HCT116 (cell line): ENCODE measurements around the gene IGSF21.

ENCODE experiments used
- POLR2AphosphoS5 ChIP-seq: IDR thresholded peaks from 2 replicates; pipeline ENCODE4 v1.6.1; 2011; ENCODE audit warnings: mild to moderate bottlenecking, low read depth, low read length, moderate library complexity
- TF ChIP-seq, protein P1 (sequence below), 3 experiments: fragments of 200-600 bp in 1 of 3; sonication (generic) in 1 of 3; IDR thresholded peaks in 2 of 3; conservative IDR thresholded peaks in 1 of 3; 2 replicates each; pipeline ENCODE4 v1.5.1; 2012 to 2017; ENCODE audit warnings: low read depth in 2 of 3, low read length in 2 of 3, antibody characterized with exemption in 1 of 3, borderline replicate concordance in 1 of 3, control low read depth in 1 of 3, mild to moderate bottlenecking in 1 of 3, mixed read lengths in 1 of 3, mixed run types in 1 of 3, moderate library complexity in 1 of 3; ENCODE audit not compliant: insufficient read depth in 1 of 3

DNA sequence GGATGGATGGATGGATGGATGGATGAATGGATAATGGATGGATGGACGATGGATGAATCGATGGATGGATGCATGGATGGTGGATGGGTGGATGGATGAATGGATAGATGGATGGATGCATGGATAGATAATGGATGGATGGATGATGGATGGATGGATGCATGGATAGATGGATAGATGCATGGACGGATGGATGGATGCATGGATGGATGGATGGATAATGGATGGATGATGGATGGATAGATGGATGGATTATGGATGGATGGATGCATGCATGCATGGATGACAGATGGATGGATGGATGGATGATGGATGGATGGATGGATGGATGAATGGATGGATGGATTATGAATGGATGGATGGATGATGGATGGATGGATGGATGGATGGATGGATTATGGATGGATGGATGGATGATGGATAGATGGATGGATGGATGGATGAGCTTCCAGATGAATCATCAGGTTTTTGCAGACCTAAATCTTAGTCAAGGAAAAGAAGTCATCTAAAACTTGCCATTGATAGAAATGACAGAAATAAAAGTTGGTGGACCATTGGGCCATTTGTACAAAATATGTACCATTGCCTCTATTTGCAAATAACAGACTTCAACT is 197.7 kb downstream of the IGSF21 start:
- TF ChIP-seq, protein P1, sequence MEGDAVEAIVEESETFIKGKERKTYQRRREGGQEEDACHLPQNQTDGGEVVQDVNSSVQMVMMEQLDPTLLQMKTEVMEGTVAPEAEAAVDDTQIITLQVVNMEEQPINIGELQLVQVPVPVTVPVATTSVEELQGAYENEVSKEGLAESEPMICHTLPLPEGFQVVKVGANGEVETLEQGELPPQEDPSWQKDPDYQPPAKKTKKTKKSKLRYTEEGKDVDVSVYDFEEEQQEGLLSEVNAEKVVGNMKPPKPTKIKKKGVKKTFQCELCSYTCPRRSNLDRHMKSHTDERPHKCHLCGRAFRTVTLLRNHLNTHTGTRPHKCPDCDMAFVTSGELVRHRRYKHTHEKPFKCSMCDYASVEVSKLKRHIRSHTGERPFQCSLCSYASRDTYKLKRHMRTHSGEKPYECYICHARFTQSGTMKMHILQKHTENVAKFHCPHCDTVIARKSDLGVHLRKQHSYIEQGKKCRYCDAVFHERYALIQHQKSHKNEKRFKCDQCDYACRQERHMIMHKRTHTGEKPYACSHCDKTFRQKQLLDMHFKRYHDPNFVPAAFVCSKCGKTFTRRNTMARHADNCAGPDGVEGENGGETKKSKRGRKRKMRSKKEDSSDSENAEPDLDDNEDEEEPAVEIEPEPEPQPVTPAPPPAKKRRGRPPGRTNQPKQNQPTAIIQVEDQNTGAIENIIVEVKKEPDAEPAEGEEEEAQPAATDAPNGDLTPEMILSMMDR (IDR thresholded peaks at IDR 0.05 in 2 of 3, conservative IDR thresholded peaks at IDR 0.05 in 1 of 3; ENCODE audit: borderline replicate concordance in 1 of 3, insufficient read depth in 1 of 3, low read depth in 2 of 3, low read length in 2 of 3) = no peak
- TF ChIP-seq POLR2AphosphoS5 = no peak
